K562 (cell line): Measurements from ENCODE around the gene TAF10. TPM values are rescaled to one million over a fixed set of nuclear protein-coding genes. Genes with fewer than 3 reads are reported as not detected.

ENCODE experiments used
- DACH1 ChIP-seq: fragments of 450-650 bp; IDR thresholded peaks from 2 replicates; pipeline ENCODE4 v1.6.1; 2018; ENCODE audit not compliant: partially characterized antibody
- DMBX1 ChIP-seq: fragments of 250-450 bp; sonication (Bioruptor Pico); IDR thresholded peaks from 2 replicates; pipeline ENCODE4 v1.8.0; 2022; ENCODE audit warnings: inconsistent platforms, mild to moderate bottlenecking, moderate library complexity, borderline replicate concordance
- HDAC1 ChIP-seq, 2 experiments: fragments of 450-650 bp; IDR thresholded peaks; 2 replicates each; pipeline ENCODE4 v1.6.1; 2016 to 2017; ENCODE audit warnings: inconsistent platforms in 1 of 2, mild to moderate bottlenecking in 1 of 2, moderate library complexity in 1 of 2
- MBD2 ChIP-seq: sonication (generic); IDR thresholded peaks from 2 replicates; pipeline ENCODE4 v1.6.1; 2016; ENCODE audit warnings: low read depth, borderline replicate concordance
- MEIS2 ChIP-seq: fragments of 450-650 bp; IDR thresholded peaks from 2 replicates; pipeline ENCODE4 v1.6.1; 2014; ENCODE audit warnings: mild to moderate bottlenecking; ENCODE audit not compliant: partially characterized antibody
- RBM14 ChIP-seq: fragments of 200-400 bp; formaldehyde crosslinking; IDR thresholded peaks from 2 replicates; pipeline ENCODE4 v1.6.1; 2018; ENCODE audit warnings: low read depth, mild to moderate bottlenecking, low read length, moderate library complexity, borderline replicate concordance; ENCODE audit not compliant: insufficient read depth
- SIX5 ChIP-seq, 2 experiments: IDR thresholded peaks; 2 replicates each; pipeline ENCODE4 v1.6.1; 2011; ENCODE audit warnings: low read length in 2 of 2, borderline replicate concordance in 1 of 2, low read depth in 1 of 2, mild to moderate bottlenecking in 1 of 2, moderate library complexity in 1 of 2; ENCODE audit not compliant: insufficient read depth in 1 of 2
- YY1 ChIP-seq, 3 experiments: IDR thresholded peaks; 2 replicates each; pipeline ENCODE4 v1.6.1; 2011; ENCODE audit warnings: low read length in 2 of 3, mild to moderate bottlenecking in 2 of 3, moderate library complexity in 2 of 3, borderline replicate concordance in 1 of 3, control low read depth in 1 of 3, low read depth in 1 of 3; ENCODE audit not compliant: insufficient read depth in 3 of 3, insufficient replicate concordance in 2 of 3, control insufficient read depth in 1 of 3, insufficient read length in 1 of 3; ENCODE audit errors: extremely low read depth in 1 of 3
- polyA plus RNA-seq, 8 experiments: library from polyadenylated mRNA; depleted of rRNA in 4 of 8; stranded (reverse) in 5 of 8; unstranded in 3 of 8; fragments of >200 nt; fragmentation: Nextera tagmentation in 2 of 8; fragmentation: Illumina TruSeq in 1 of 8; extraction: Ambion mirVana in 2 of 8; extraction: Trizol in 1 of 8; gene quantifications; 2 replicates each; pipeline versions ENCODE4 v1.2.1 to v1.2.3, GENCODE V29; 2011 to 2014; ENCODE audit warnings: inconsistent platforms in 1 of 8, missing spikeins in 1 of 8
- total RNA-seq, 7 experiments: library from RNA; depleted of rRNA in 6 of 7; stranded (reverse); fragments of >200 nt in 6 of 7; fragmentation: Illumina TruSeq in 2 of 7; extraction: Trizol in 2 of 7; gene quantifications; 2 replicates each; pipeline versions ENCODE4 v1.2.1 to v1.2.3, GENCODE V29; 2011 to 2021; ENCODE audit warnings: low replicate concordance in 1 of 7
- TF ChIP-seq, protein P1 (sequence below): fragments of 250-450 bp; sonication (Bioruptor Pico); IDR thresholded peaks from 2 replicates; pipeline ENCODE4 v1.5.0; 2022; ENCODE audit warnings: mild to moderate bottlenecking
- TF ChIP-seq, protein P2 (sequence below): fragments of 450-650 bp; IDR thresholded peaks from 2 replicates; pipeline ENCODE4 v1.6.1; 2016; ENCODE audit warnings: missing biosample characterization, missing genetic modification characterization
- TF ChIP-seq, protein P3 (sequence below): fragments of 150-350 bp; IDR thresholded peaks from 2 replicates; pipeline ENCODE4 v1.6.1; 2014; ENCODE audit warnings: low read depth, mild to moderate bottlenecking, low read length, borderline replicate concordance
- TF ChIP-seq, protein P4 (sequence below): fragments of 250-450 bp; sonication (Bioruptor Pico); IDR thresholded peaks from 2 replicates; pipeline ENCODE4 v1.4.0; 2020; ENCODE audit warnings: mild to moderate bottlenecking, moderate library complexity
- TF ChIP-seq, protein P5 (sequence below): conservative IDR thresholded peaks from 2 replicates; pipeline ENCODE4 v1.6.1; 2011; ENCODE audit warnings: low read depth, mild to moderate bottlenecking, low read length; ENCODE audit not compliant: control insufficient read depth

Gene TAF10
- total and polyA plus RNA-seq, 9 of the 15 experiments (the other 6 are each of a cell fraction or from before 2014, with no cell fraction given), result 19.5 to 197 (median 121) TPM

DNA sequence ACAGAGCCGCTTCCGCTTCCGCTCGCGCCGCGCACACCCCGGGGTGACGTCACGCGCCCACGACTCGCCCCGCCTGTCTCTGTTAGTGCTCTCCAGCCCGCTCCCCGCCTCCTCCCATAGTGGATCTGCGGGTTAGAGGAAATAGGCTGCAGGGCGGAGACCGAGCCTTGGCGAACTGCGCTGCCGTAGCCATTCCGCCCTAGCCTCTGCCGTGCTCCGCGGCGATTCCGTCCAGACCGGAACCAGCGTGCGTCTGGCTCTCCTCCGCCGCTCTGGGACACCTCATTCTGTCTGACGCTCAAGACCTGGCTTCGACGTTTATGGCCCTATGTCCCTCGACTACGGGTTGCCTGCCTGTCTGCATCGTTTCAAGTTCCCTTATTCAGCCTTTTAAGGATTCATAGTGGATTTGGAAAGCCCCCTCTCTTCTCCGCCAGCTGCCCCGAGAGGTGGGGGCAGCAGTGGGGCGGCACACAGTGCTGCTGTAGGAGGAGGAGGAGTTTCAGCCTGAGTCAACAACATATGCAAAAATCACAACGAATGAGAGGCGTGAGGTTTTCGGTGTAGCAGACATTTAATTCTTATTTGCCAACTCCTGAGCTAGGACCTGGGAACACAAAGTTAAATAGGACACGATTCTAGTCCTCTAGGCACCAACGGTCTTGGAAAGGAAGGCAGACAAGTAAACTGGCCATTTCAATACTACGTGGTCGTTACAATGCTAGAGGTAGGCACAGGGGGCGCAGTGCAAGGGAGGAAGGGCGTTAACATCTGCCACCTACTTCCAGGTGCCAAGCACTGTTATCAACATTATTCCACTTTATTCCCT lies at the start of gene TAF10 (continued):
- TF ChIP-seq, protein P1, sequence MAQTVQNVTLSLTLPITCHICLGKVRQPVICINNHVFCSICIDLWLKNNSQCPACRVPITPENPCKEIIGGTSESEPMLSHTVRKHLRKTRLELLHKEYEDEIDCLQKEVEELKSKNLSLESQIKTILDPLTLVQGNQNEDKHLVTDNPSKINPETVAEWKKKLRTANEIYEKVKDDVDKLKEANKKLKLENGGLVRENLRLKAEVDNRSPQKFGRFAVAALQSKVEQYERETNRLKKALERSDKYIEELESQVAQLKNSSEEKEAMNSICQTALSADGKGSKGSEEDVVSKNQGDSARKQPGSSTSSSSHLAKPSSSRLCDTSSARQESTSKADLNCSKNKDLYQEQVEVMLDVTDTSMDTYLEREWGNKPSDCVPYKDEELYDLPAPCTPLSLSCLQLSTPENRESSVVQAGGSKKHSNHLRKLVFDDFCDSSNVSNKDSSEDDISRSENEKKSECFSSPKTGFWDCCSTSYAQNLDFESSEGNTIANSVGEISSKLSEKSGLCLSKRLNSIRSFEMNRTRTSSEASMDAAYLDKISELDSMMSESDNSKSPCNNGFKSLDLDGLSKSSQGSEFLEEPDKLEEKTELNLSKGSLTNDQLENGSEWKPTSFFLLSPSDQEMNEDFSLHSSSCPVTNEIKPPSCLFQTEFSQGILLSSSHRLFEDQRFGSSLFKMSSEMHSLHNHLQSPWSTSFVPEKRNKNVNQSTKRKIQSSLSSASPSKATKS (CRISPR knock-in tag), result peak; percentile 74; the same call in 1 of the 2 replicates
- TF ChIP-seq MBD2, result peak; percentile 60
- TF ChIP-seq DACH1, result no peak
- no peak; the same call in 1 of the 2 replicates for TF ChIP-seq DMBX1 (CRISPR knock-in tag)
- 0 out of 4 replicates have a peak, but pooled peaks of 1 of the 2 experiments have one; percentile 61 for TF ChIP-seq HDAC1 (IDR thresholded peaks at IDR 0.05)
- no peak for TF ChIP-seq MEIS2
- TF ChIP-seq, protein P2, sequence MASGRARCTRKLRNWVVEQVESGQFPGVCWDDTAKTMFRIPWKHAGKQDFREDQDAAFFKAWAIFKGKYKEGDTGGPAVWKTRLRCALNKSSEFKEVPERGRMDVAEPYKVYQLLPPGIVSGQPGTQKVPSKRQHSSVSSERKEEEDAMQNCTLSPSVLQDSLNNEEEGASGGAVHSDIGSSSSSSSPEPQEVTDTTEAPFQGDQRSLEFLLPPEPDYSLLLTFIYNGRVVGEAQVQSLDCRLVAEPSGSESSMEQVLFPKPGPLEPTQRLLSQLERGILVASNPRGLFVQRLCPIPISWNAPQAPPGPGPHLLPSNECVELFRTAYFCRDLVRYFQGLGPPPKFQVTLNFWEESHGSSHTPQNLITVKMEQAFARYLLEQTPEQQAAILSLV (tag), result no peak
- peak in 2 of 3 experiments; percentile 70 to 74 for TF ChIP-seq YY1 (IDR thresholded peaks at IDR 0.05; ENCODE audit: borderline replicate concordance in 1 of 3, control insufficient read depth in 1 of 3, extremely low read depth in 1 of 3, insufficient read depth in 3 of 3, insufficient read length in 1 of 3, insufficient replicate concordance in 2 of 3, low read depth in 1 of 3, low read length in 2 of 3)
- TF ChIP-seq, protein P3, sequence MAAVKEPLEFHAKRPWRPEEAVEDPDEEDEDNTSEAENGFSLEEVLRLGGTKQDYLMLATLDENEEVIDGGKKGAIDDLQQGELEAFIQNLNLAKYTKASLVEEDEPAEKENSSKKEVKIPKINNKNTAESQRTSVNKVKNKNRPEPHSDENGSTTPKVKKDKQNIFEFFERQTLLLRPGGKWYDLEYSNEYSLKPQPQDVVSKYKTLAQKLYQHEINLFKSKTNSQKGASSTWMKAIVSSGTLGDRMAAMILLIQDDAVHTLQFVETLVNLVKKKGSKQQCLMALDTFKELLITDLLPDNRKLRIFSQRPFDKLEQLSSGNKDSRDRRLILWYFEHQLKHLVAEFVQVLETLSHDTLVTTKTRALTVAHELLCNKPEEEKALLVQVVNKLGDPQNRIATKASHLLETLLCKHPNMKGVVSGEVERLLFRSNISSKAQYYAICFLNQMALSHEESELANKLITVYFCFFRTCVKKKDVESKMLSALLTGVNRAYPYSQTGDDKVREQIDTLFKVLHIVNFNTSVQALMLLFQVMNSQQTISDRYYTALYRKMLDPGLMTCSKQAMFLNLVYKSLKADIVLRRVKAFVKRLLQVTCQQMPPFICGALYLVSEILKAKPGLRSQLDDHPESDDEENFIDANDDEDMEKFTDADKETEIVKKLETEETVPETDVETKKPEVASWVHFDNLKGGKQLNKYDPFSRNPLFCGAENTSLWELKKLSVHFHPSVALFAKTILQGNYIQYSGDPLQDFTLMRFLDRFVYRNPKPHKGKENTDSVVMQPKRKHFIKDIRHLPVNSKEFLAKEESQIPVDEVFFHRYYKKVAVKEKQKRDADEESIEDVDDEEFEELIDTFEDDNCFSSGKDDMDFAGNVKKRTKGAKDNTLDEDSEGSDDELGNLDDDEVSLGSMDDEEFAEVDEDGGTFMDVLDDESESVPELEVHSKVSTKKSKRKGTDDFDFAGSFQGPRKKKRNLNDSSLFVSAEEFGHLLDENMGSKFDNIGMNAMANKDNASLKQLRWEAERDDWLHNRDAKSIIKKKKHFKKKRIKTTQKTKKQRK, result no peak
- TF ChIP-seq, protein P4, sequence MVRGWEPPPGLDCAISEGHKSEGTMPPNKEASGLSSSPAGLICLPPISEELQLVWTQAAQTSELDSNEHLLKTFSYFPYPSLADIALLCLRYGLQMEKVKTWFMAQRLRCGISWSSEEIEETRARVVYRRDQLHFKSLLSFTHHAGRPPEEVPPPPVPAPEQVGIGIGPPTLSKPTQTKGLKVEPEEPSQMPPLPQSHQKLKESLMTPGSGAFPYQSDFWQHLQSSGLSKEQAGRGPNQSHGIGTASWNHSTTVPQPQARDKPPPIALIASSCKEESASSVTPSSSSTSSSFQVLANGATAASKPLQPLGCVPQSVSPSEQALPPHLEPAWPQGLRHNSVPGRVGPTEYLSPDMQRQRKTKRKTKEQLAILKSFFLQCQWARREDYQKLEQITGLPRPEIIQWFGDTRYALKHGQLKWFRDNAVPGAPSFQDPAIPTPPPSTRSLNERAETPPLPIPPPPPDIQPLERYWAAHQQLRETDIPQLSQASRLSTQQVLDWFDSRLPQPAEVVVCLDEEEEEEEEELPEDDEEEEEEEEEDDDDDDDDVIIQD (CRISPR knock-in tag), result no peak
- no peak for TF ChIP-seq SIX5 (IDR thresholded peaks at IDR 0.05; ENCODE audit: borderline replicate concordance in 1 of 2, insufficient read depth in 1 of 2, low read depth in 1 of 2, low read length in 2 of 2)
- no peak for TF ChIP-seq RBM14
- TF ChIP-seq, protein P5, sequence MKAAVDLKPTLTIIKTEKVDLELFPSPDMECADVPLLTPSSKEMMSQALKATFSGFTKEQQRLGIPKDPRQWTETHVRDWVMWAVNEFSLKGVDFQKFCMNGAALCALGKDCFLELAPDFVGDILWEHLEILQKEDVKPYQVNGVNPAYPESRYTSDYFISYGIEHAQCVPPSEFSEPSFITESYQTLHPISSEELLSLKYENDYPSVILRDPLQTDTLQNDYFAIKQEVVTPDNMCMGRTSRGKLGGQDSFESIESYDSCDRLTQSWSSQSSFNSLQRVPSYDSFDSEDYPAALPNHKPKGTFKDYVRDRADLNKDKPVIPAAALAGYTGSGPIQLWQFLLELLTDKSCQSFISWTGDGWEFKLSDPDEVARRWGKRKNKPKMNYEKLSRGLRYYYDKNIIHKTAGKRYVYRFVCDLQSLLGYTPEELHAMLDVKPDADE, result peak; percentile 72
